Measurements from ENCODE around the gene ZFP92. TPM values are rescaled to one million over a fixed set of nuclear protein-coding genes. Genes with fewer than 3 reads are reported as not detected.

Gene ZFP92
- total RNA-seq, 1 donor: 0.63 TPM

DNA sequence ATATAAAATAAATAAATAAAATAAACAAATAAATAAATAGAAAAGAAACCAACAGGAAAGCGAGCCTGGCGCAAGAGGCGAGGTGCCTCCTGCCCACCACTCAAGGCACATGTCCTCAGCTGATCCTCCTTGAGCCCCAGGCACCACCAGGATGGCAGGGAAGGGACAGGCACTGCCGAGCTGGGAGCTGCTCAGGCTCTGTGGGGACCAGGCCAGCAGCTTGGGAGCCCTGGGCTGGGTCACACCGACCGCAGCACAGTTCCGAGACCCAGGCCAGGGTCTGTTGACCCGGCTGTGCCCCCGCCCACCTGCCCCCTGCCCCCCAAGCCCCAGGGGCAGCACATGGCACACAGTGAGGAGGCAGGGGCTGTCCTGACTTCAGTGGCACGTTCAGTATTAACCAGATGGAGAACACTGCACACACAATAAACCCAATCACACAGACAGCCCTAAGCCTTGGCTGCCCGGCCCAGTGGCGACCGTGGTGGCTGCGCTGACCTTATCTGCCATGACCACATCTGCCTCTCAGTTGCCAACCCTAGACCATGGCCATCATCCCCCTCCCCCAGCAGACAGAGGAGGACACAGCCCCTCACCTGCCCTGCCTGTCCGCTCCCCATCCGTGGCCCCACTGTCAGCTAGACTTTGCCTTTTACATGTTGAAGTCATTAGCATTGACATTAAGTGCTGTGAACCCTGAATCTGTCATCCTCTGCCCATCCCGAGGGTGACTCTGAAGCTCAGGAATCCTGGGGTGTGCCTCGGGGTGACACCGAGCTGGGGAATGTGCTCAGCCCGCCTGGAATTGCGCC is 37.5 kb downstream of the ZFP92 start:
- no peak overlapping the region for H3K4me3 ChIP-seq (ENCODE audit: low read length)
- H3K27me3 ChIP-seq (ENCODE audit: insufficient read depth, low read length): no peaks in the 10 kb centered on the region
- H3K9me3 ChIP-seq (ENCODE audit: low read depth, low read length): no peaks in the 10 kb centered on the region
- no peaks in the 10 kb centered on the region for H3K4me1 ChIP-seq (ENCODE audit: insufficient read depth, low read length)

DNA sequence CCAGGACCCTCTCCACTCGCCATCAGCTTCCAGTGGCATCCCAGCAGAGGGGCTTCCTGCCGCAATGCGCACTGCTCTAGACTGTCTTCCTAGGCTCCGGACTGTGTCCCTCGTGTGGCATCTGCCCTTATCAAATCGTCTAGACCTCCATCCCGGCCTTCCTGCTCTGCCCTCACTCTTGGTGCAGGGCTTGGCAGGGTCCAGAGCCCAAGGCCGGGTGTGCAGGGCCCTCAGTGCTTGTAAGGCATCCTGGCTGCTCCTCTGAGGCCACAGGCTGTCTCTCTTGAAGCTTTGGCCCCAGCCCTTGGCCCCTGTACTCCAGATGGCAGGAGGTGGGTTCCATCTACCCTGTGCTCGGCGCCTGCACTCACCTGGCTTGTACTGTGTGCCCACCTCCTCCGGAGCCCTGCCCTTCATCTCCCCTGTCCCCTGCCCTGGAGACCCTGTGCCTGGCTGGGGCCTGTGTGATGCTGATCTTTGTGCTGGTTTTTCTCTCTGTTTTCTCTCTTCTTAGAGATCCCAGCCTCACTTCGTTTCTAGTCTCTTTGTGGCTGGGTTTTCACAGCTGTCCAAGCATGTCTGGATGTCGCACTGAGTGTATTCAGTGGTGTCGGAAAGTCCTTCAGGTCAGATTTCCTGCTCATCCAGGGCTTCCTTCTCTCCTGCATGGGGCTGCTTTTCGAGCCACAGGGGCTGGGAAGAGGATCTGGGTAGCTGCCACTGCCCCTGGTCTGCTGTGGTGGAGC is 38.3 kb downstream of the ZFP92 start:
- H3K27me3 ChIP-seq (ENCODE audit: insufficient read depth, low read length): no peaks in the 10 kb centered on the region
- H3K9me3 ChIP-seq (ENCODE audit: low read depth, low read length): no peaks in the 10 kb centered on the region
- no peaks in the 10 kb centered on the region for H3K4me1 ChIP-seq (ENCODE audit: insufficient read depth, low read length)
- H3K4me3 ChIP-seq (ENCODE audit: low read length): no peak overlapping the region

DNA sequence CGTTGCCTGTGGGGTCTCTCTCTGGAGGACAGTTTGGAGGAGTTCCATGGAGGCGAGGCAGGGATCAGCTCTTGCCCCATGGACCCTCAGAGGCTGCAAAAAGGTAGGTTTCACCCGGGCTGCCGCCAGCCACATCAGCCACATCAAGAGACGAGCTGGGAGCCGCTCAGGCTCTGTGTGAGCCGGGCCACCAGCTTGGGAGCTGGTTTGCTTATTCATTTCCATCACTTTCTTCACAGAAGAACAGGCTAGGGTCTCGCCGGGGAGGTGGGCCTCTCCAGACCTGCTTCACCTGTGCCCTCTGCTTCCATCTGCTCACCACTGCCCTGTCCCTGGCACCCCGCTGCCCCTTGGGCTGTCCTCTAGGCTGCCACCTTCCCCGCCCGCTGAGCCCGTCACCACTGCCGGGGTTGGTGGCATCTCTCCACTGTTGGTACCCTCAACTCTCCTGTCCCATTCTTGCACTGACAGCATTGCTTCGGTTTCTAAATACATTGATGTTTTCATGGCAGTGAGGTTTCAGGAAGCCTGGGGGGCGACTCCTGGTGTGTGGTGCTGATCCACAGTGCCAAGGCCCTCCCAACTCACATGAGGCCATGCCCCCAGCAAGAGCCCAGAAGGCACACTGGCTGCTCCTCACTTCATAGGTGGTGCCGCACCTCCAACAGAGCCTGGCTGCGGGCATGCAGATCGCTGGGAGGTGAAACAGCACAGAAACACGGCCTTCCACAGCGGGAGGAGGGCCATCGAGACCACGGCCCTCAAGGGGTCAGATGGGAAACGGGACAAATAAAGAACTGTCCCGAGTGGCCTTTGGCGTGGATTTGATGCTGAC is 39.1 kb downstream of the ZFP92 start:
- H3K4me1 ChIP-seq (ENCODE audit: insufficient read depth, low read length): no peaks in the 10 kb centered on the region

DNA sequence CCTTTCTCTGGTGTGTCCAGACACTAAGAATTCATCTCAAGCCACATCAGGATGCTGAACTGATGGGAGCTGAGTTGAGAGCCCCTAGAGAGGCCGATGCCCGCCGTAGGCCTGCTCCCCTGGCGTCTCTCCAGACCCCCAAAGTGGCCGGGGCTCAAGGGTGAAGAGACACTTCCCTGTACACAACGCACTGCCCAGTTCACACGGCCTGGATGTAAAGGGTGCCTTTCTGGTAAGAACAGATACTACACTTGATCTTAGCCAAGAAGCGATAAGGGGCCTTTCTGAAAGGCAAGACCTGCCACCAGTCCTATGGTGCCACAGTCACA is 39.6 kb downstream of the ZFP92 start:
- Histone ChIP-seq H3K4me1 (ENCODE audit: insufficient read depth, low read length) (no peaks in the 10 kb centered on the region), H3K4me3 (ENCODE audit: low read length) (no peak overlapping the region), H3K9me3 (ENCODE audit: low read depth, low read length) (no peaks in the 10 kb centered on the region), H3K27me3 (ENCODE audit: insufficient read depth, low read length) (no peaks in the 10 kb centered on the region)

More for the DNA sequence above, 39.1 kb downstream of the ZFP92 start:
- Histone ChIP-seq H3K4me3 (ENCODE audit: low read length) (no peak overlapping the region), H3K27me3 (ENCODE audit: insufficient read depth, low read length) (no peaks in the 10 kb centered on the region), H3K9me3 (ENCODE audit: low read depth, low read length) (no peaks in the 10 kb centered on the region)

DNA sequence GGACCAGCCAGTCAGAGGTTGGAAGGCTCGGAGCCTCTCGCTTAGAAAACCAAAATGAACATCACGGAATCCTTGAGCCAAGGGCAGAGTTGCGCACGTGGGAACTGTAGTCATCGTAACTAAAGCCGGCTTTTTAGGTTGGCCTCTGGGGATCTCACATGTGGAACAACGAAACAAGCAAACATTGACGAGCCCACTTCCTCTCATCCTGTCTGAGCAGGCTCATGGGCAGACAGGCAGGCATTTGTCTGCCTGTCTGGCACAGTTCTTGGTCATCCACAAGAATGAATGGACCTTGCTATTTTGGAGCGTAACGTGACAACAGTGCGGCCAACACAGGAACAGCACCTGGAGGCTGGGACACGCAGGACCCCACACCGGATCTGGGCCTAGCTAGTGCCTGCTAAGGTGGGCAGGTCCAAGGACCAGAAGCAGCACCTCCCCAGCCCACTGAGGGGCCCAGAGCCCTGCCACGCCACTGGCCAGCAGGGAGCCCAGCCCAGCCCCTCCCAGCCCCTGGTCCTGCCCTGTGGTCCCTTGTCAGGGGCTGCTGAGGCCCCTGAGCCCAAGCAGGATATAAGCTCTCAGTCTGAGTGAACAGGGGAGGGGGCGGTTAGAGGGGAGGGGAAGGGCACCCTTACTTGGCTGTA is 43.8 kb downstream of the ZFP92 start:
- H3K4me3 ChIP-seq (ENCODE audit: low read length): no peak overlapping the region
- H3K9me3 ChIP-seq (ENCODE audit: low read depth, low read length): no peaks in the 10 kb centered on the region
- H3K4me1 ChIP-seq (ENCODE audit: insufficient read depth, low read length): no peaks in the 10 kb centered on the region
- no peaks in the 10 kb centered on the region for H3K27me3 ChIP-seq (ENCODE audit: insufficient read depth, low read length)

DNA sequence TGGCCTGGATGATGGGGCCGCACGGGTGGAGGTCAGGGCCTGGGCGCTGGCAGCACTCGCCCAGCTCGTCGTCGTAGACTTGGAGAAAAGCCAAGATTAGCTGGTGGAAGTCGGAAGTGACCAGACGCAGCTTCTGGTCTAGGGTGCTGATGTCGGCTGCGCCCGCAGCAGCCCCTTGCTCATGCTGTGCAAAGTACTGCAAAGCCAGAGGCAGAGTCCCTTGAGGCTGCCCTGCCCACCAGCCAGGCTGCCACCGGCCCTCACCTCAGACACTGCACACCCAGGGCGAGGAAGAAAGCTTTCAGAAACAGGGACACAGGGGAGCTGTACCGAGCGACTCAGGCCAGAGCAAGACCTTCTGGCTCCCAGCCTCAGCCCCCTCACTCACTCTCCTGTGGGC is 44.3 kb downstream of the ZFP92 start:
- Histone ChIP-seq H3K4me3 (ENCODE audit: low read length) (no peak overlapping the region), H3K4me1 (ENCODE audit: insufficient read depth, low read length) (no peaks in the 10 kb centered on the region), H3K27me3 (ENCODE audit: insufficient read depth, low read length) (no peaks in the 10 kb centered on the region), H3K9me3 (ENCODE audit: low read depth, low read length) (no peaks in the 10 kb centered on the region)

DNA sequence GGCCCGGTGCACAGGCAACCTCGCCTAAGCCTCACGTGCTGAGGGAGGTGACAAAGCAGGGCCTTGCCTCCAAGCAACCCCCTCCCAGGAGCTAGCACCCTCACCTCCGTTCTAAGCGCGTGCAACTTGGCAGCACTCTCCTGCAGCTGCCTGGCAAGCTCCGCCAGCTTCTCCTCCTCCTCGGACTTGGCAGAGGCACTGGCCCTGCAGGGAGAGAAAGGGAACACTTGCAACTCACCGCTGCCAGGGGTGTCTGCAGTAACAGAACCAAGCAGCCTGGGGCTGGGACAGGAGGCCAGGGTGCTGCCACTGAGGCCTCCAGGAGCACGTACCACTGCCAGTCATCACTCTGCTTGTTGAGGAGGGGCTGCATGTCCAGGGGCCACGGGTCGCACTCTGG is 44.9 kb downstream of the ZFP92 start:
- Histone ChIP-seq H3K27me3 (ENCODE audit: insufficient read depth, low read length) (no peaks in the 10 kb centered on the region), H3K4me1 (ENCODE audit: insufficient read depth, low read length) (no peaks in the 10 kb centered on the region), H3K4me3 (ENCODE audit: low read length) (no peak overlapping the region), H3K9me3 (ENCODE audit: low read depth, low read length) (no peaks in the 10 kb centered on the region)

DNA sequence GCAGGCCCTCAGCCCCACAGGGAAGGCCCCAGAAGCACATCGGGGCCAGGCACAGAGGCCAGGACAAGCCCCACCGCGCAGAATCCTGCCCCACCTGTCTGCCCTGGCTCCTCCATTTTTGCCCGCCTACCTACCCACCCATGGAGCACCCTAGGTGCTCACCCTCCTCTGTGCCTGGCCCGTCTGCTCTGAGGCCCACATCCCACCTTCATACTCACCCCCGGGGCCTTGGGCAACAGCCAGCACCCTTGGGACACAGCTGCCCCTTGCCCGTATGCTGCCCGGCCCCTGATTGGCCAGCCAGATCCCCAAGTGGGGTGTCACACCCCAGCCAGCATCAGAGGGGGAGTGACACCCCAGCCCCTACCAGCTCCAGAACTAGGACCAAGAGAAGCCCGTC is 45.4 kb downstream of the ZFP92 start:
- Histone ChIP-seq H3K27me3 (ENCODE audit: insufficient read depth, low read length) (no peaks in the 10 kb centered on the region), H3K9me3 (ENCODE audit: low read depth, low read length) (no peaks in the 10 kb centered on the region), H3K4me3 (ENCODE audit: low read length) (no peak overlapping the region), H3K4me1 (ENCODE audit: insufficient read depth, low read length) (no peaks in the 10 kb centered on the region)

DNA sequence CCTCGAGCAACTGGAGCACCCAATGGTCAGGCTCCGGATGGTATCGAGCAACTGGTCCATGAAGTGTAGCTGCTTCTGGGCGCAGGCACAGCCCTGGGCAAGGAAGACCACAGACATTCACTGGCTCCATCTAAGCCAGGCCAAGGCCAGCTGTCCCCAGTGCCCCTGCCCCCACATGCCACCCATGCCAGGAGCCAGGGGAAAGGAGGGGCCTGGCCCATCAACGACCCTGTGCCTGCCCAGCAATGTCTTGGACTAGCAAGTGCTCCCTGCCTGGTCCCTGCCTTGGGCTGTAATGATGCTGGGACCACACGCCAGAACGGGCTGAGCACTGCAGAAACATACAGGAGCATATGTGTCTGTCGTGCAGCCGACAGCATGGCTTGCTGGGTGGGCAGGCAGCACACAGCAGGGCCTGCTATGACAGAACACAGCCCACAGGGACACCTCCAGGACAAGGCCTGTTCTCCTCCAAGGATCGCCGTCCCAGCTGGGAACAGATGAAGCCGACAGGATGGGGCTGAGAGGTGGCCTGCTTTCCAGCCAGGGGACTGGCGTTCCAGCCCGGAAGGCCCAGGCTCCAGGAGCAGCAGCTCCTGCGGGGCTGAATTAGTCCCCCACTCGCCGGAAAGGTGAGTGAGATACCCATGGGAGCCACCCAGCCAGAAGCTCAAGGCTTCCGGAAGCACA is 46.0 kb downstream of the ZFP92 start:
- H3K4me3 ChIP-seq (ENCODE audit: low read length): no peak overlapping the region
- no peaks in the 10 kb centered on the region for H3K9me3 ChIP-seq (ENCODE audit: low read depth, low read length)
- no peaks in the 10 kb centered on the region for H3K4me1 ChIP-seq (ENCODE audit: insufficient read depth, low read length)
- no peaks in the 10 kb centered on the region for H3K27me3 ChIP-seq (ENCODE audit: insufficient read depth, low read length)

DNA sequence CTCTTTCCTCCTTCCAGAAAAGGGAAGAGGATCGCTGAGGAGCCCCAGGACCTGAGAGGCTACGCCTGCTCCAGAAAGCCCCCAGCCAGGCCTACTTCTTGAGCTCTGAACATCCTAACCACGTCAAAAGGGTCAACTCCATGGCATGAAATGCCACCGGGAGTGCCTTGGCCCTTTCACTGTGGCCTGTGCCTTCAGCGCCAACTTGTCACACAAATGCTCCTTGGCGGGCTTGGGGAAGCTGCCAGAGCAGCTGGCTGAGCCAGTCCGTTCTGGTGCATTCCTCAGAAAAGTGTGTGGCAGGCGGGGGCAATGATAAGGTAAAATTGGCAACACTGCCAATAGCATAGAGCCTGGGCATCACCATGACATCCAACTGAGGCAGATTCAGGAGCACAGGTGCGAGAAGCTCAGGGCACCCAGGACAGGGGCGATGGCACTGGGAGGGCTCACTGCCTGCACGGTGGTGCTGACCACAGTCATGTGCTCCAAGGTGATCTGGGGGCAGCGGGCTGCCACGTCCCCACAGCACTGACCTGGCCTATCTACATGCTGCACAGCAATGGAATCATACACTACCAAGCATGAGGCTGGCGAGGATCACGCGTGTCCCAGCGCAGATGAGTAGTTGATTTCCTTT is 46.7 kb downstream of the ZFP92 start:
- Histone ChIP-seq H3K4me1 (ENCODE audit: insufficient read depth, low read length) (no peaks in the 10 kb centered on the region), H3K9me3 (ENCODE audit: low read depth, low read length) (no peaks in the 10 kb centered on the region), H3K27me3 (ENCODE audit: insufficient read depth, low read length) (no peaks in the 10 kb centered on the region), H3K4me3 (ENCODE audit: low read length) (no peak overlapping the region)

DNA sequence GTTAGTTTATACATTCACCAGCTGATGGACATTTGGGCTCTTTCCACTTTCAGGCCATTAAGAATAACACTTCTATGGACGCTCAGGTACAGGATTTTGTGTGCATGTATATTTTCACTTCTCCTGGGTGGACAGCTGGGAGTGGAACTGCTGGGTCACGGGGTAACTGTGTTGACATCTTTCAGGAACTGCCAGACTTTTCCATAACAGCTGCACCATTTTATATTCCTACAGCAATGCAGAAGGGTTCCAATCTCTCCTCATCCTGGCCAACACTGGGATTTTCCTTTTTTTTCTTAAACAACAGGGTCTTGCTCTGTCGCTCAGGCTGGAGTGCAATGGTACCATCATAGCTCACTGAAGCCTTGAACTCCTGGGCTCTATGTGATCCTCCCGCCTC is 47.2 kb downstream of the ZFP92 start:
- Histone ChIP-seq H3K4me3 (ENCODE audit: low read length) (no peak overlapping the region), H3K4me1 (ENCODE audit: insufficient read depth, low read length) (no peaks in the 10 kb centered on the region), H3K27me3 (ENCODE audit: insufficient read depth, low read length) (no peaks in the 10 kb centered on the region), H3K9me3 (ENCODE audit: low read depth, low read length) (no peaks in the 10 kb centered on the region)

DNA sequence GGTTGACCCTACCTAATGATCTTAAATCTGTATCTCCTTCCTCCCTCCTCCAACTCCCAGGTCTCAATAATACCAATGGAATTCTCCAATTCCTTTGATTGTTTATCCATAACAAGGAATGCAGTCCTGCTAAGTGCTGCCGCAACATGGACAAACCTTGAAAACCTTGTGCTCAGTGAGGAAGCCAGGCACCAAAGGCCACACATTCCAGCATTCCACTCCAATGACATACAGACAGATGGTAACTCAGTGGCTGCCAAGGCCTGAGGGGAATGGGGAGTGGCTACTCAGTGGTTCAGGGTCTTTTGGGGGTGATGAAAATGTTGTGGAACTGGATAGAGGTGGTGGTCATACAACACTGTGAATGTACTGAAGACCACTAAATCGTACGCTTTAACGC is 48.7 kb downstream of the ZFP92 start:
- no peaks in the 10 kb centered on the region for H3K9me3 ChIP-seq (ENCODE audit: low read depth, low read length)
- H3K4me1 ChIP-seq (ENCODE audit: insufficient read depth, low read length): no peaks in the 10 kb centered on the region
- H3K4me3 ChIP-seq (ENCODE audit: low read length): no peak overlapping the region
- no peaks in the 10 kb centered on the region for H3K27me3 ChIP-seq (ENCODE audit: insufficient read depth, low read length)

DNA sequence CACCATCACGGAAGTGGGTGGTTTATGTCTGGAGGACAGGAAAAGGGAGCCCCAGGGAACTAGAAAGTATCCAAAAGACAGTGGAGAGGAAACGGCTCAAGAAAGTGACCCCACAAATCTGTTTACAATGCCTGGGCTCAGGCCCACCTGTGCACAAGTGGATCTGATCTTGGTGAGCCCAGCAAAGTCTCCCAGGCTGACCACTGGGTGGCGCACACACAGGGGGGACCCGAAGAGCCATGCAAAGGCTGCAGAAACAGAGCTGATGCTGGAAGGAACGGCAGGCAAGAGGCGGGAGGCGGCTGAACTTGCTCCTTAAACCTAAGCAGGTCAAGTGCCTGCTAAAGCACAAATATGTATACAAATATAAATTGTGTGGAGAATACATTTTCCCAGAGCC is 49.6 kb downstream of the ZFP92 start:
- Histone ChIP-seq H3K9me3 (ENCODE audit: low read depth, low read length) (no peaks in the 10 kb centered on the region), H3K4me3 (ENCODE audit: low read length) (no peak overlapping the region), H3K4me1 (ENCODE audit: insufficient read depth, low read length) (no peaks in the 10 kb centered on the region), H3K27me3 (ENCODE audit: insufficient read depth, low read length) (no peaks in the 10 kb centered on the region)

All from mononuclear cell (primary cell).